Psoas muscle (tissue), 8 donors: ENCODE results near the gene KAZN. TPM values are rescaled to one million over a fixed set of nuclear protein-coding genes. Genes with fewer than 3 reads are reported as not detected.

Experiments
- ATAC-seq, 4 donors: fragments of 200-7000 bp; cut with Tn5 transposase; one replicate each; pipeline ENCODE4 v1.9.1; 2020; ENCODE audit warnings: moderate library complexity in 3 of 4, mild to moderate bottlenecking in 2 of 4
- DNase-seq, 2 donors: peaks; one replicate each; pipeline ENCODE4 v3.0.0-alpha.2; 2020
- H3K27ac ChIP-seq: fragments of 200-600 bp; one replicate; pipeline ENCODE4 v1.8.0; 2022
- H3K27me3 ChIP-seq, 3 donors: fragments of 200-600 bp in 1 of 3; one replicate each; pipeline versions ENCODE4 v1.6.1 to v1.8.0; 2013 to 2022; ENCODE audit warnings: low read length in 2 of 3, mild to moderate bottlenecking in 2 of 3, moderate library complexity in 1 of 3; ENCODE audit not compliant: insufficient read depth in 3 of 3
- H3K36me3 ChIP-seq, 2 donors: fragments of 200-600 bp in 1 of 2; one replicate each; pipeline versions ENCODE4 v1.6.1 to v1.8.0; 2013 to 2022; ENCODE audit warnings: low read depth in 1 of 2, mild to moderate bottlenecking in 1 of 2, moderate library complexity in 1 of 2; ENCODE audit not compliant: insufficient read depth in 1 of 2
- H3K4me1 ChIP-seq: fragments of 200-600 bp; one replicate; pipeline ENCODE4 v1.8.0; 2022
- H3K4me3 ChIP-seq: fragments of 200-600 bp; one replicate; pipeline ENCODE4 v1.8.0; 2022; ENCODE audit warnings: mild to moderate bottlenecking
- H3K9me3 ChIP-seq: fragments of 200-600 bp; one replicate; pipeline ENCODE4 v1.8.0; 2022
- WGBS, 3 donors: extraction: QIAGEN DNeasy Blood & Tissue Kit; methylation state at CpG; one replicate each; pipeline versions ENCODE4 v1.1.6 to v1.1.7; 2013; 5-methylcytosine and 5-hydroxymethylcytosine counted together
- intact Hi-C, 2 donors: fragments of 100-400 bp; cut with DNase I; formaldehyde crosslinking; loops; one replicate each; pipeline versions ENCODE4 v1.11.0 to v1.14.2; 2022
- polyA plus RNA-seq, 3 donors: library from polyadenylated mRNA; stranded (reverse); fragments of 200-250 nt; gene quantifications; one replicate each; pipeline ENCODE4 v1.2.3, GENCODE V29; 2013
- total RNA-seq, 4 donors: library from RNA; stranded (reverse); fragmentation: NEBNext Ultra II Directional in 2 of 4; extraction: Animal tissue kit (Norgen Biotek cat#: 25700) in 2 of 4; gene quantifications; one replicate each; pipeline versions ENCODE4 v1.2.1 to v1.2.4, GENCODE V29; 2021 to 2023
- TF ChIP-seq, protein P1 (sequence below): fragments of 200-600 bp; IDR thresholded peaks from one replicate; pipeline ENCODE4 v1.8.0; 2022; ENCODE audit warnings: antibody characterized with exemption
- donor health status: healthy with polysubstance abuse.
- donor health status: DM: no; HTN: no; CAD: no; lungs with moderate emphysema.
- donor health status: Bipolar disorder and iron deficiency.
- donor health status: healthy.
- donor health status: DM: yes; HTN: yes; CAD: no.
- donor health status: DM: no; HTN: no; CAD: no.
- donor health status: DM: no; HTN: no; CAD: no.
- donor health status: DM: yes; HTN: yes; CAD: no.

Gene KAZN
- total and polyA plus RNA-seq, 7 donors, result 0.23 to 2.3 (median 0.97) TPM

DNA sequence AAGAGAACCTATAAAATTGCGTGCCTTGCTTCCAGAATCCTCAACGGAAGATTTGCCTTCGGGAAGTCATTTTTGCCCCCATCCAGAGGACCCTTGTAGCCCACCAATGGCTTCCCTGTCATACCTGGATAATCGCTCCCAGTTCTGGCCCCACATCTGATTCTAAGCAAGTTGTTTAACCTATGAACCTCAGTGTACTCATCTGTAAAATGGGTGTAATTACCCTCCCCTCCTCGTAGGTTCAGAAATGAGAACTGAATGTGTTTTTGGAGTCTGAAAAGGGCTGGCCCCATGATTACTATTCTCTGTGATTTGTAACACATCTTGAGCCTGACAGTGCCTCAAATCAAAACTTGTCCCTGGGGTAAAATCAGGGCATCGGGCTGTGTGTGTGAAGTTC lies 473.5 kb downstream of the KAZN start:
- DNase-seq (no peak), ATAC-seq (no peak)
- no peaks in the 10 kb centered on the region for H3K9me3 ChIP-seq
- H3K36me3 ChIP-seq, result no peaks in the 10 kb centered on the region
- no peak overlapping the region for H3K4me3 ChIP-seq
- H3K4me1 ChIP-seq, result no peaks in the 10 kb centered on the region
- 92 to 98% (median 94%) methylated on average over 6 of the region's 6 CpGs for WGBS, 3 donors
- H3K27ac ChIP-seq, result no peak overlapping the region
- TF ChIP-seq, protein P1, sequence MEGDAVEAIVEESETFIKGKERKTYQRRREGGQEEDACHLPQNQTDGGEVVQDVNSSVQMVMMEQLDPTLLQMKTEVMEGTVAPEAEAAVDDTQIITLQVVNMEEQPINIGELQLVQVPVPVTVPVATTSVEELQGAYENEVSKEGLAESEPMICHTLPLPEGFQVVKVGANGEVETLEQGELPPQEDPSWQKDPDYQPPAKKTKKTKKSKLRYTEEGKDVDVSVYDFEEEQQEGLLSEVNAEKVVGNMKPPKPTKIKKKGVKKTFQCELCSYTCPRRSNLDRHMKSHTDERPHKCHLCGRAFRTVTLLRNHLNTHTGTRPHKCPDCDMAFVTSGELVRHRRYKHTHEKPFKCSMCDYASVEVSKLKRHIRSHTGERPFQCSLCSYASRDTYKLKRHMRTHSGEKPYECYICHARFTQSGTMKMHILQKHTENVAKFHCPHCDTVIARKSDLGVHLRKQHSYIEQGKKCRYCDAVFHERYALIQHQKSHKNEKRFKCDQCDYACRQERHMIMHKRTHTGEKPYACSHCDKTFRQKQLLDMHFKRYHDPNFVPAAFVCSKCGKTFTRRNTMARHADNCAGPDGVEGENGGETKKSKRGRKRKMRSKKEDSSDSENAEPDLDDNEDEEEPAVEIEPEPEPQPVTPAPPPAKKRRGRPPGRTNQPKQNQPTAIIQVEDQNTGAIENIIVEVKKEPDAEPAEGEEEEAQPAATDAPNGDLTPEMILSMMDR, result no peak
- intact Hi-C loops, result loop anchor here in 1 of 2 donors (1.0 kb wide), 1 partner anchor 18 kb away; no protein-coding TSS in a partner anchor
- no peaks in the 10 kb centered on the region for H3K27me3 ChIP-seq

- DNase-seq, result no peak
Measured at GRCh38 chr1:15073799-15074308, 475.4 kb downstream of the KAZN start.

GRCh38 chr1:15075175-15075574 lies 476.7 kb downstream of the KAZN start:
- no peak for ATAC-seq
- WGBS, 3 donors, result 95 to 98% (median 96%) methylated on average over 6 of the region's 6 CpGs
- no peak for DNase-seq
- TF ChIP-seq, protein P1, result no peak
- Histone ChIP-seq H3K27ac (no peak overlapping the region), H3K9me3 (no peaks in the 10 kb centered on the region), H3K27me3 (no peaks in the 10 kb centered on the region), H3K4me3 (no peak overlapping the region), H3K36me3 (no peaks in the 10 kb centered on the region), H3K4me1 (no peaks in the 10 kb centered on the region)
- intact Hi-C loops, result no loop called here

More at GRCh38 chr1:15073799-15074308, 475.4 kb downstream of the KAZN start:
- TF ChIP-seq, protein P1, result no peak
- Histone ChIP-seq H3K36me3 (no peaks in the 10 kb centered on the region), H3K9me3 (no peaks in the 10 kb centered on the region), H3K27me3 (no peaks in the 10 kb centered on the region), H3K4me3 (no peak overlapping the region), H3K4me1 (no peaks in the 10 kb centered on the region), H3K27ac (no peak overlapping the region)
- intact Hi-C loops, result no loop called here
- no peak for ATAC-seq
- WGBS, 3 donors, result 92 to 94% (median 93%) methylated on average over 9 of the region's 9 CpGs

DNA sequence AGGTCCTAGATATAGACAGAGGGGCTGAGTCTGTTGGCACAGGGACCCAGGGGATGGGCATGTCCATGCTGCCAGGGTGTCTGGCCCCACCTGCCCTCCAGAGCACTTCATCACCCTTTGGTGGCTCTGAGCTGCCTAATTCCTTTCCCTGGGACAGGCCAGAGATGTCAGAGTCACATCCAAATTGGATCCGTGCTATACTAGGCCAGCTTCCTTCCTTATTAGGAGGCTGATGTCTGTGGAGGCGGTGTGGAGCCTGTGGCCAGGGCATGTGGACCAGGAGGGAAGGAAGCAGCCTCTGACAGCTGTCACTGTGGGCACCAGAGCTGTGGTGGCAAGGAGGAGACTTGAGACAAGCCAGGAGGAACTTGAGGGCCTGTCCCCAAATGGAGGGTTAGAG lies 477.3 kb downstream of the KAZN start:
- H3K36me3 ChIP-seq, result no peaks in the 10 kb centered on the region
- no peaks in the 10 kb centered on the region for H3K27me3 ChIP-seq
- TF ChIP-seq, protein P1, result no peak
- 19 to 29% (median 26%) methylated on average over 2 of the region's 2 CpGs for WGBS, 3 donors
- intact Hi-C loops, result no loop called here
- ATAC-seq (peak in 1 of 4 donors; percentile 25), DNase-seq (no peak)
- H3K9me3 ChIP-seq, result no peaks in the 10 kb centered on the region
- H3K27ac ChIP-seq, result no peak overlapping the region
- H3K4me1 ChIP-seq, result no peaks in the 10 kb centered on the region
- no peak overlapping the region for H3K4me3 ChIP-seq

DNA sequence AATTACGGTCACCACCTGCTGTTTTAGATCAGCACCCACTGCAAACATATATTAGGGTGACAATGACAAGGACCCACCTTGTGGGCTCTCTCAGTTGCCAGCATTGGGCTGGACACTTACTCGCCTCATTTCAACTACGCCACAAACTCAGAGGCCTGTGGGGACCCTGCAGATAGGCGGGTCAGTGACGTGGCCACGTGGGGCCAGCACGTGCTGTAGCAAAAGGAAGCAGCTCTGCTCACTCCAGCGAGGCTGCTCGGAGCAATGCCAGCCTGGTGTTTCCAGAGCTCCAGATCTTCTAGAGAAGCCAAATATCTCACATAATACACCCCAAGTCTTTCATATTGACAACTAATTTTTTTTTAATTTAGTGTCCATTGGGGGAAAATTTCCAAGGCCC lies 478.3 kb downstream of the KAZN start:
- intact Hi-C loops, result no loop called here
- 88 to 90% (median 89%) methylated on average over 9 of the region's 9 CpGs for WGBS, 3 donors
- TF ChIP-seq, protein P1, result no peak
- Histone ChIP-seq H3K36me3 (no peaks in the 10 kb centered on the region), H3K27ac (no peak overlapping the region), H3K4me1 (no peaks in the 10 kb centered on the region), H3K4me3 (no peak overlapping the region), H3K9me3 (no peaks in the 10 kb centered on the region), H3K27me3 (no peaks in the 10 kb centered on the region)
- ATAC-seq (no peak), DNase-seq (no peak)
